ENCODE results near the gene KCNG2. TPM values are rescaled to one million over a fixed set of nuclear protein-coding genes. Genes with fewer than 3 reads are reported as not detected.

Gene KCNG2
- total and polyA plus RNA-seq, 5 experiments from 2014 or later, result not detected

- DNase-seq (no peak), ATAC-seq (no peak)
- POLR2A ChIA-PET, result no interaction called here
- Mint-ChIP-seq H3K4me3 (peak overlapping the region in 8 of 10 donors; percentile 51 to 66 (median 54)), H3K9me3 (no peaks in the 10 kb centered on the region), H3K36me3 (peaks cover 0 to 5% (median 4%) of the 10 kb centered on the region in 3 donors), H3K27me3 (peaks cover 26 to 49% (median 36%) of the 10 kb centered on the region in 5 donors), H3K27ac (no peak overlapping the region), H3K4me1 (peaks cover 11 to 23% (median 17%) of the 10 kb centered on the region in 4 donors)
Observed at GRCh38 chr18:79798999-79799370, 1.2 kb downstream of the KCNG2 start.

- Mint-ChIP-seq H3K9me3 (no peaks in the 10 kb centered on the region), H3K36me3 (peaks cover 0 to 5% (median 4%) of the 10 kb centered on the region in 3 donors), H3K27me3 (peaks cover 22 to 44% (median 30%) of the 10 kb centered on the region in 5 donors), H3K27ac (no peak overlapping the region), H3K4me3 (peak overlapping the region in 9 of 10 donors; percentile 13 to 70 (median 52)), H3K4me1 (peaks cover 11 to 25% (median 18%) of the 10 kb centered on the region in 4 donors)
- ATAC-seq (no peak), DNase-seq (no peak)
- POLR2A ChIA-PET, result no interaction called here
Observed at GRCh38 chr18:79799619-79800370, 2.1 kb downstream of the KCNG2 start.

- Mint-ChIP-seq H3K4me1 (peaks cover 14 to 33% (median 26%) of the 10 kb centered on the region in 4 donors), H3K27me3 (peaks cover 20 to 36% (median 23%) of the 10 kb centered on the region in 5 donors), H3K36me3 (peaks cover 0 to 5% (median 4%) of the 10 kb centered on the region in 3 donors), H3K27ac (no peak overlapping the region), H3K9me3 (no peaks in the 10 kb centered on the region), H3K4me3 (peak overlapping the region in 5 of 10 donors; percentile 12 to 61 (median 39))
- ATAC-seq (no peak), DNase-seq (no peak)
- POLR2A ChIA-PET, result no interaction called here
Observed at GRCh38 chr18:79800371-79801180, 2.8 kb downstream of the KCNG2 start.

- H3K4me1 Mint-ChIP-seq, result peaks cover 16 to 35% (median 29%) of the 10 kb centered on the region in 4 donors
- no peak overlapping the region for H3K4me3 Mint-ChIP-seq
- no peak for ATAC-seq
Observed at GRCh38 chr18:79801217-79801616, 3.5 kb downstream of the KCNG2 start.

GRCh38 chr18:79801641-79802040, 3.9 kb downstream of the KCNG2 start:
- Mint-ChIP-seq H3K4me3 (no peak overlapping the region), H3K27ac (no peak overlapping the region), H3K27me3 (peaks cover 14 to 27% (median 20%) of the 10 kb centered on the region in 5 donors), H3K36me3 (peaks cover 0 to 5% (median 4%) of the 10 kb centered on the region in 3 donors), H3K9me3 (no peaks in the 10 kb centered on the region), H3K4me1 (peaks cover 16 to 33% (median 28%) of the 10 kb centered on the region in 4 donors)
- POLR2A ChIA-PET, result no interaction called here
- DNase-seq (no peak), ATAC-seq (no peak)

More at GRCh38 chr18:79801217-79801616, 3.5 kb downstream of the KCNG2 start:
- H3K27ac Mint-ChIP-seq, result no peak overlapping the region
- no peak for DNase-seq
- H3K9me3 Mint-ChIP-seq, result no peaks in the 10 kb centered on the region
- H3K27me3 Mint-ChIP-seq, result peaks cover 18 to 32% (median 23%) of the 10 kb centered on the region in 5 donors
- H3K36me3 Mint-ChIP-seq, result peaks cover 0 to 5% (median 4%) of the 10 kb centered on the region in 3 donors
- POLR2A ChIA-PET, result no interaction called here

GRCh38 chr18:79802298-79802697, 4.6 kb downstream of the KCNG2 start:
- peaks cover 15 to 30% (median 26%) of the 10 kb centered on the region in 4 donors for H3K4me1 Mint-ChIP-seq
- no peak overlapping the region for H3K4me3 Mint-ChIP-seq
- no peak for DNase-seq
- H3K27ac Mint-ChIP-seq, result no peak overlapping the region
- peaks cover 0 to 4% (median 3%) of the 10 kb centered on the region in 3 donors for H3K36me3 Mint-ChIP-seq
- no peaks in the 10 kb centered on the region for H3K9me3 Mint-ChIP-seq
- POLR2A ChIA-PET, result no interaction called here
- ATAC-seq, result no peak
- peaks cover 11 to 21% (median 17%) of the 10 kb centered on the region in 5 donors for H3K27me3 Mint-ChIP-seq

GRCh38 chr18:79803611-79804051, 5.9 kb downstream of the KCNG2 start:
- DNase-seq, result no peak
- peaks cover 13 to 26% (median 24%) of the 10 kb centered on the region in 4 donors for H3K4me1 Mint-ChIP-seq
- POLR2A ChIA-PET, result no interaction called here
- H3K36me3 Mint-ChIP-seq, result peaks cover 0 to 2% (median 0%) of the 10 kb centered on the region in 3 donors
- H3K4me3 Mint-ChIP-seq, result no peak overlapping the region
- peak overlapping the region in 1 of 10 donors; percentile 82 for H3K27ac Mint-ChIP-seq
- ATAC-seq, result no peak
- H3K27me3 Mint-ChIP-seq, result peaks cover 9 to 17% (median 14%) of the 10 kb centered on the region in 5 donors
- H3K9me3 Mint-ChIP-seq, result no peaks in the 10 kb centered on the region

GRCh38 chr18:79804130-79804787, 6.5 kb downstream of the KCNG2 start:
- H3K27ac Mint-ChIP-seq, result no peak overlapping the region
- H3K9me3 Mint-ChIP-seq, result no peaks in the 10 kb centered on the region
- peaks cover 0 to 2% (median 0%) of the 10 kb centered on the region in 3 donors for H3K36me3 Mint-ChIP-seq
- POLR2A ChIA-PET, result no interaction called here
- peak in 5 of 10 donors; percentile 12 to 46 (median 34) for DNase-seq
- no peak overlapping the region for H3K4me3 Mint-ChIP-seq
- H3K4me1 Mint-ChIP-seq, result peaks cover 13 to 22% (median 20%) of the 10 kb centered on the region in 4 donors
- ATAC-seq, result peak; percentile 79 to 90
- H3K27me3 Mint-ChIP-seq, result peaks cover 8 to 13% (median 11%) of the 10 kb centered on the region in 5 donors

GRCh38 chr18:79805211-79805887, 7.6 kb downstream of the KCNG2 start:
- peak overlapping the region in 2 of 10 donors; percentile 2 to 22 for H3K4me3 Mint-ChIP-seq
- ATAC-seq, result peak; percentile 28 to 56
- peak overlapping the region in 9 of 10 donors; percentile 11 to 90 (median 68) for H3K27ac Mint-ChIP-seq
- peak in 1 of 10 donors; percentile 9 for DNase-seq
- POLR2A ChIA-PET, result no interaction called here
- no peaks in the 10 kb centered on the region for H3K9me3 Mint-ChIP-seq
- peaks cover 6 to 13% (median 11%) of the 10 kb centered on the region in 4 donors for H3K4me1 Mint-ChIP-seq
- no peaks in the 10 kb centered on the region for H3K36me3 Mint-ChIP-seq
- H3K27me3 Mint-ChIP-seq, result peaks cover 0 to 3% (median under 1%) of the 10 kb centered on the region in 5 donors

- peaks cover 0 to 6% (median 2%) of the 10 kb centered on the region in 5 donors for H3K27me3 Mint-ChIP-seq
- H3K36me3 Mint-ChIP-seq, result no peaks in the 10 kb centered on the region
- peaks cover 6 to 13% (median 11%) of the 10 kb centered on the region in 4 donors for H3K4me1 Mint-ChIP-seq
- peak overlapping the region in 8 of 10 donors; percentile 11 to 90 (median 73) for H3K27ac Mint-ChIP-seq
- H3K9me3 Mint-ChIP-seq, result no peaks in the 10 kb centered on the region
- no peak for ATAC-seq
- DNase-seq, result no peak
- H3K4me3 Mint-ChIP-seq, result peak overlapping the region in 1 of 10 donors; percentile 2
- POLR2A ChIA-PET, result no interaction called here
Observed at GRCh38 chr18:79805926-79806487, 8.3 kb downstream of the KCNG2 start.

GRCh38 chr18:79806976-79807841, 9.5 kb downstream of the KCNG2 start:
- no peaks in the 10 kb centered on the region for H3K9me3 Mint-ChIP-seq
- ATAC-seq (no peak), DNase-seq (no peak)
- no peak overlapping the region for H3K4me3 Mint-ChIP-seq
- peaks cover 0 to 14% (median 4%) of the 10 kb centered on the region in 5 donors for H3K27me3 Mint-ChIP-seq
- peak overlapping the region in 1 of 10 donors; percentile 10 for H3K27ac Mint-ChIP-seq
- POLR2A ChIA-PET, result no interaction called here
- H3K36me3 Mint-ChIP-seq, result no peaks in the 10 kb centered on the region
- peaks cover 6 to 13% (median 11%) of the 10 kb centered on the region in 4 donors for H3K4me1 Mint-ChIP-seq
